SK-N-SH (cell line): ENCODE measurements around the gene FAM83E. TPM values are rescaled to one million over a fixed set of nuclear protein-coding genes. Genes with fewer than 3 reads are reported as not detected.

Experiments used
- CTCF ChIA-PET: fragments of 300-600, 350-600 bp; formaldehyde crosslinking; extraction: SDS; loops from one replicate; lab custom pipeline; 2021; lab: Yijun Ruan, JAX
- POLR2A ChIA-PET: fragments of 350-600 bp; sonication (Branson Sonifier 250); formaldehyde crosslinking; extraction: SDS; loops from one replicate; lab custom pipeline; 2020; ENCODE audit warnings: antibody characterized with exemption, inconsistent platforms; lab: Yijun Ruan, JAX
- DNase-seq: peaks from one replicate; pipeline ENCODE4 v3.0.0; 2012
- H2AFZ ChIP-seq: fragments of 200-600 bp; sonication (generic); 2 replicates; pipeline ENCODE4 v1.8.1; 2016; ENCODE audit warnings: antibody characterized with exemption, mild to moderate bottlenecking, low read depth
- H3F3A ChIP-seq: fragments of 200-600 bp; sonication (generic); replicated peaks from 2 replicates; pipeline ENCODE3; 2016; ENCODE audit warnings: antibody characterized with exemption, mild to moderate bottlenecking; ENCODE audit not compliant: insufficient read depth
- H3K27ac ChIP-seq, 2 experiments: fragments of 200-500 bp in 1 of 2; fragments of 200-600 bp in 1 of 2; sonication (Bioruptor generic) in 1 of 2; sonication (generic), shearing (Covaris generic) in 1 of 2; 2 replicates each; pipeline versions ENCODE4 v1.5.1 to v1.6.1; 2014 to 2016; ENCODE audit warnings: low read depth in 2 of 2, inconsistent platforms in 1 of 2, low read length in 1 of 2, mild to moderate bottlenecking in 1 of 2, mixed read lengths in 1 of 2
- H3K27me3 ChIP-seq: fragments of 200-600 bp; sonication (generic), shearing (Covaris generic); 2 replicates; pipeline ENCODE4 v1.6.1; 2016; ENCODE audit warnings: mixed run types; ENCODE audit not compliant: insufficient read depth
- H3K36me3 ChIP-seq, 2 experiments: fragments of 200-500 bp in 1 of 2; fragments of 200-600 bp in 1 of 2; sonication (Bioruptor generic) in 1 of 2; sonication (generic) in 1 of 2; replicated peaks in 1 of 2; 2 replicates each; pipeline versions ENCODE3 to v1.5.1; 2014 to 2016; ENCODE audit warnings: low read length in 1 of 2, mild to moderate bottlenecking in 1 of 2; ENCODE audit not compliant: insufficient read depth in 2 of 2, control insufficient read depth in 1 of 2
- H3K4me1 ChIP-seq, 2 experiments: fragments of 200-500 bp in 1 of 2; fragments of 200-600 bp in 1 of 2; sonication (Bioruptor generic) in 1 of 2; sonication (generic), shearing (Covaris generic) in 1 of 2; 2 replicates each; pipeline versions ENCODE4 v1.5.1 to v1.6.1; 2014 to 2016; ENCODE audit warnings: low read depth in 1 of 2, low read length in 1 of 2, mixed run types in 1 of 2; ENCODE audit not compliant: insufficient read depth in 2 of 2, control insufficient read depth in 1 of 2
- H3K4me2 ChIP-seq: fragments of 200-600 bp; sonication (generic), shearing (Covaris generic); 2 replicates; pipeline ENCODE4 v1.6.1; 2017; ENCODE audit warnings: mixed run types
- H3K4me3 ChIP-seq, 2 experiments: fragments of 200-500 bp in 1 of 2; fragments of 200-600 bp in 1 of 2; sonication (Bioruptor generic) in 1 of 2; sonication (generic), shearing (Covaris generic) in 1 of 2; 2 replicates each; pipeline versions ENCODE4 v1.5.1 to v1.8.1; 2014 to 2016; ENCODE audit warnings: low read depth in 2 of 2, inconsistent platforms in 1 of 2, low read length in 1 of 2, mild to moderate bottlenecking in 1 of 2, mixed read lengths in 1 of 2, moderate library complexity in 1 of 2
- H3K79me2 ChIP-seq: fragments of 200-600 bp; sonication (generic); 2 replicates; pipeline ENCODE4 v1.8.1; 2017; ENCODE audit warnings: mild to moderate bottlenecking; ENCODE audit not compliant: insufficient read depth
- H3K9ac ChIP-seq: fragments of 200-600 bp; sonication (generic); 2 replicates; pipeline ENCODE4 v1.6.1; 2017; ENCODE audit warnings: mixed run types
- H3K9me2 ChIP-seq: fragments of 200-600 bp; sonication (generic); 2 replicates; pipeline ENCODE4 v1.6.1; 2017; ENCODE audit warnings: mixed run types
- H3K9me3 ChIP-seq: fragments of 200-600 bp; sonication (generic); 2 replicates; pipeline ENCODE4 v1.6.1; 2017; ENCODE audit warnings: mixed run types, mild to moderate bottlenecking, moderate library complexity
- H4K20me1 ChIP-seq: fragments of 200-600 bp; sonication (generic); 2 replicates; pipeline ENCODE4 v1.6.1; 2017; ENCODE audit warnings: mild to moderate bottlenecking, mixed run types; ENCODE audit not compliant: insufficient read depth
- FOSL2 ChIP-seq: IDR thresholded peaks from 2 replicates; pipeline ENCODE4 v1.4.0; 2012; ENCODE audit warnings: low read depth, mild to moderate bottlenecking, moderate library complexity, borderline replicate concordance
- MEF2A ChIP-seq: IDR thresholded peaks from 2 replicates; pipeline ENCODE4 v1.4.0; 2012; ENCODE audit warnings: low read depth, borderline replicate concordance
- MXI1 ChIP-seq: IDR thresholded peaks from 2 replicates; pipeline ENCODE4 v1.6.1; 2012; ENCODE audit warnings: mild to moderate bottlenecking, low read depth, low read length, improper control_type of control experiment
- NRF1 ChIP-seq: IDR thresholded peaks from 2 replicates; pipeline ENCODE4 v1.6.1; 2012; ENCODE audit warnings: low read depth, mild to moderate bottlenecking, low read length
- POLR2AphosphoS5 ChIP-seq: IDR thresholded peaks from 2 replicates; pipeline ENCODE4 v1.6.1; 2012; ENCODE audit warnings: low read depth, low read length
- RAD21 ChIP-seq: IDR thresholded peaks from 2 replicates; pipeline ENCODE4 v1.6.1; 2012; ENCODE audit warnings: mild to moderate bottlenecking, low read length
- RCOR1 ChIP-seq: fragments of 150-350 bp; IDR thresholded peaks from 2 replicates; pipeline ENCODE4 v1.6.1; 2017; ENCODE audit warnings: antibody characterized with exemption, low read length
- SIN3A ChIP-seq: IDR thresholded peaks from 2 replicates; pipeline ENCODE4 v1.6.1; 2012; ENCODE audit warnings: low read depth, mild to moderate bottlenecking, low read length, moderate library complexity, borderline replicate concordance
- WGBS: methylation state at CpG from one replicate; pipeline ENCODE4 v1.1.6; 2017; ENCODE audit warnings: low lambda C conversion rate; 5-methylcytosine and 5-hydroxymethylcytosine counted together
- polyA plus RNA-seq, 3 experiments: library from polyadenylated mRNA; depleted of rRNA; stranded (reverse); fragments of >200 nt; gene quantifications; 2 replicates each; pipeline ENCODE4 v1.2.3, GENCODE V29; 2012
- TF ChIP-seq, protein P1 (sequence below): IDR thresholded peaks from 2 replicates; pipeline ENCODE4 v1.6.1; 2012; ENCODE audit warnings: mild to moderate bottlenecking, low read depth, low read length, moderate library complexity
- TF ChIP-seq, protein P2 (sequence below): IDR thresholded peaks from 2 replicates; pipeline ENCODE4 v1.4.0; 2012; ENCODE audit warnings: low read depth, borderline replicate concordance
- TF ChIP-seq, protein P3 (sequence below): IDR thresholded peaks from 2 replicates; pipeline ENCODE4; 2012
- TF ChIP-seq, protein P4 (sequence below): IDR thresholded peaks from 2 replicates; pipeline ENCODE4 v1.4.0; 2012; ENCODE audit warnings: low read depth, borderline replicate concordance

FAM83E gene
- polyA plus RNA-seq, 1 of the 3 experiments (the other 2 are of a cell fraction): 0.44 TPM

DNA sequence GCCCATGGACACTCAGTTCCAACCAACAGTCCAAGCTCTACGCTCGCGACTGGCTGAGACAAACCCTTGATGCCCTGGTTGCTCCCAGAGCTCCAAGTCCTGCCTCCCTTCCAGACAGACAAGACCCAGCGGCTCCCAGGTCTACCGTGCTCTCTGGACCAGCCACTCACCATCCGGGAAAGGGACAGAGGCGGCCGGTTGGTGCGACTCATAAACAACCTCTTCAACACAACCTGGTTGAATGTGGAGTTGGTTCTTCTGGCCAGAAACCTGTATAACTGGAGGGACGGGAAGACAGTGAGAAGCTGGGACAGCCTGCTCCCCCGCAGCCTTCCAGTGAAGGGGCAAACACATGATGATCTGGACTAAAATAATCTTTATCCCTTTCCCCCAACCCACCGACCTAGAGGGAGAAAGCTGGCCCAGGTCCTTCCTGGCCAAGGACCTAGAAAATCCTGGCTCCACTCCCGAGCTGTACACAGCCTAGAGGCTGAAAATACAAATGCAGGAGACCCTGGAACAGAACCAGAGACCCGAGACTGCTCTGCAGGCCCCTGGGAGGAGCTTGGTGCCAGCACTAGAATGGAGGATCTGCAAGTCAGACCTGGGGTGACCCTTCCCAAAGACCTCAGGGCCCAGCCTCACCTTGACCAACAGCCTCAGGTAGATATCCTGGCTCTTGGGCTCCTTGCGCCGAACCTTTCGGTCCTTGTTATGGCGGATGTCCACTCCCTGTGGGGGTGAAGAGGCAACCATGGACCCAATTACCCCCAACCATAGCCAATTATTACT, 2.5 kb upstream of the FAM83E start:
- POLR2A ChIA-PET: interaction anchor here (0.6 to 1.7 kb wide), 5 partner anchors 8 to 160 kb away, joined by 3 to 10 read pairs (median 4); no protein-coding TSS in a partner anchor

DNA sequence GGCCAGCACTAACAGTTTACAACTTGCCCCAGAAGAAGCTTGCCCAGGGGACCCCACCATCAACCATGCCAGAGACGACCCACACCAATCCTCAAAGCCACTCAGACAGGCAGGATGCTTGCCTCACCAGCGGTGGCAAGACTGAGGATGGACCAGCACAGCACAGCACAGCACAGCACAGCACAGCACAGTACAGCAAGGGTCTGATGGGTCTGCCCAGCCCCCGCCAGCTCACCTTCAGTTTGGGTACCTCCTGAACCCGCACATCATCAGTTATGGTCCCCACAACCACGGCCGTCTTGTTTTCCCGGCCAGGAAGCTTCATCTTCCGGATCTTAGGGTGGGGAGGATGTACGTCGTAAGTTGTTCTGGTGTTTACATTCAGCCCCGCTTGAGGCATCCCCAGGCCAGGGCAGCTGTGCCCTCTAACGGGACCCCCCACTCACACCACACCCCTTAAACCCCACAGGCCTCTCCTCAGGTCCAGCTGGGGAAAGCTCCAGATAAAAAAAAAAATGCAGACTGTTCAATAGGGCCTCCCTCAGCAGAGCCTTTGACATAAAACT, 1.7 kb upstream of the FAM83E start:
- CTCF ChIA-PET: interaction anchor here (1.1 to 3.7 kb wide), 3 partner anchors 8 to 110 kb away, joined by 3 to 26 read pairs (median 12); no protein-coding TSS in a partner anchor
- H3K9me3 ChIP-seq: no peaks in the 10 kb centered on the region
- H4K20me1 ChIP-seq: peaks cover 39% of the 10 kb centered on the region
- peaks cover 38% of the 10 kb centered on the region for H3K79me2 ChIP-seq
- H3K27me3 ChIP-seq: no peaks in the 10 kb centered on the region
- peak overlapping the region; percentile 99; the same call in 1 of the 2 replicates for H3K9ac ChIP-seq
- no peak overlapping the region for H2AFZ ChIP-seq
- H3K36me3 ChIP-seq: peaks cover 32 to 33% of the 10 kb centered on the region in 2 experiments
- H3K9me2 ChIP-seq: no peaks in the 10 kb centered on the region
- peak overlapping the region; percentile 93 to 99; a peak in 3 of 4 replicates for H3K4me3 ChIP-seq
- peak overlapping the region; percentile 91 for H3K4me2 ChIP-seq
- POLR2A ChIA-PET: interaction anchor here (0.6 to 1.7 kb wide), 4 partner anchors 8 to 21 kb away, joined by 3 to 10 read pairs (median 4); no protein-coding TSS in a partner anchor
- 68% methylated on average over 7 of the region's 12 CpGs for WGBS
- peak overlapping the region in 1 of 2 experiments; percentile 19; a peak in 1 of 4 replicates for H3K27ac ChIP-seq
- H3K4me1 ChIP-seq: peaks cover 11 to 38% of the 10 kb centered on the region in 2 experiments; a peak in 3 of 4 replicates
- peaks cover 55% of the 10 kb centered on the region for H3F3A ChIP-seq
- DNase-seq: no peak
- no peak for TF ChIP-seq SIN3A
- no peak for TF ChIP-seq NRF1
- no peak for TF ChIP-seq FOSL2
- TF ChIP-seq, protein P1, sequence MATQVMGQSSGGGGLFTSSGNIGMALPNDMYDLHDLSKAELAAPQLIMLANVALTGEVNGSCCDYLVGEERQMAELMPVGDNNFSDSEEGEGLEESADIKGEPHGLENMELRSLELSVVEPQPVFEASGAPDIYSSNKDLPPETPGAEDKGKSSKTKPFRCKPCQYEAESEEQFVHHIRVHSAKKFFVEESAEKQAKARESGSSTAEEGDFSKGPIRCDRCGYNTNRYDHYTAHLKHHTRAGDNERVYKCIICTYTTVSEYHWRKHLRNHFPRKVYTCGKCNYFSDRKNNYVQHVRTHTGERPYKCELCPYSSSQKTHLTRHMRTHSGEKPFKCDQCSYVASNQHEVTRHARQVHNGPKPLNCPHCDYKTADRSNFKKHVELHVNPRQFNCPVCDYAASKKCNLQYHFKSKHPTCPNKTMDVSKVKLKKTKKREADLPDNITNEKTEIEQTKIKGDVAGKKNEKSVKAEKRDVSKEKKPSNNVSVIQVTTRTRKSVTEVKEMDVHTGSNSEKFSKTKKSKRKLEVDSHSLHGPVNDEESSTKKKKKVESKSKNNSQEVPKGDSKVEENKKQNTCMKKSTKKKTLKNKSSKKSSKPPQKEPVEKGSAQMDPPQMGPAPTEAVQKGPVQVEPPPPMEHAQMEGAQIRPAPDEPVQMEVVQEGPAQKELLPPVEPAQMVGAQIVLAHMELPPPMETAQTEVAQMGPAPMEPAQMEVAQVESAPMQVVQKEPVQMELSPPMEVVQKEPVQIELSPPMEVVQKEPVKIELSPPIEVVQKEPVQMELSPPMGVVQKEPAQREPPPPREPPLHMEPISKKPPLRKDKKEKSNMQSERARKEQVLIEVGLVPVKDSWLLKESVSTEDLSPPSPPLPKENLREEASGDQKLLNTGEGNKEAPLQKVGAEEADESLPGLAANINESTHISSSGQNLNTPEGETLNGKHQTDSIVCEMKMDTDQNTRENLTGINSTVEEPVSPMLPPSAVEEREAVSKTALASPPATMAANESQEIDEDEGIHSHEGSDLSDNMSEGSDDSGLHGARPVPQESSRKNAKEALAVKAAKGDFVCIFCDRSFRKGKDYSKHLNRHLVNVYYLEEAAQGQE: no peak
- TF ChIP-seq, protein P2, sequence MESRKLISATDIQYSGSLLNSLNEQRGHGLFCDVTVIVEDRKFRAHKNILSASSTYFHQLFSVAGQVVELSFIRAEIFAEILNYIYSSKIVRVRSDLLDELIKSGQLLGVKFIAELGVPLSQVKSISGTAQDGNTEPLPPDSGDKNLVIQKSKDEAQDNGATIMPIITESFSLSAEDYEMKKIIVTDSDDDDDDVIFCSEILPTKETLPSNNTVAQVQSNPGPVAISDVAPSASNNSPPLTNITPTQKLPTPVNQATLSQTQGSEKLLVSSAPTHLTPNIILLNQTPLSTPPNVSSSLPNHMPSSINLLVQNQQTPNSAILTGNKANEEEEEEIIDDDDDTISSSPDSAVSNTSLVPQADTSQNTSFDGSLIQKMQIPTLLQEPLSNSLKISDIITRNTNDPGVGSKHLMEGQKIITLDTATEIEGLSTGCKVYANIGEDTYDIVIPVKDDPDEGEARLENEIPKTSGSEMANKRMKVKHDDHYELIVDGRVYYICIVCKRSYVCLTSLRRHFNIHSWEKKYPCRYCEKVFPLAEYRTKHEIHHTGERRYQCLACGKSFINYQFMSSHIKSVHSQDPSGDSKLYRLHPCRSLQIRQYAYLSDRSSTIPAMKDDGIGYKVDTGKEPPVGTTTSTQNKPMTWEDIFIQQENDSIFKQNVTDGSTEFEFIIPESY: no peak
- TF ChIP-seq, protein P3, sequence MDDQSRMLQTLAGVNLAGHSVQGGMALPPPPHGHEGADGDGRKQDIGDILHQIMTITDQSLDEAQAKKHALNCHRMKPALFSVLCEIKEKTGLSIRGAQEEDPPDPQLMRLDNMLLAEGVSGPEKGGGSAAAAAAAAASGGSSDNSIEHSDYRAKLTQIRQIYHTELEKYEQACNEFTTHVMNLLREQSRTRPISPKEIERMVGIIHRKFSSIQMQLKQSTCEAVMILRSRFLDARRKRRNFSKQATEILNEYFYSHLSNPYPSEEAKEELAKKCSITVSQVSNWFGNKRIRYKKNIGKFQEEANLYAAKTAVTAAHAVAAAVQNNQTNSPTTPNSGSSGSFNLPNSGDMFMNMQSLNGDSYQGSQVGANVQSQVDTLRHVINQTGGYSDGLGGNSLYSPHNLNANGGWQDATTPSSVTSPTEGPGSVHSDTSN: no peak
- TF ChIP-seq POLR2AphosphoS5: no peak
- TF ChIP-seq, protein P4, sequence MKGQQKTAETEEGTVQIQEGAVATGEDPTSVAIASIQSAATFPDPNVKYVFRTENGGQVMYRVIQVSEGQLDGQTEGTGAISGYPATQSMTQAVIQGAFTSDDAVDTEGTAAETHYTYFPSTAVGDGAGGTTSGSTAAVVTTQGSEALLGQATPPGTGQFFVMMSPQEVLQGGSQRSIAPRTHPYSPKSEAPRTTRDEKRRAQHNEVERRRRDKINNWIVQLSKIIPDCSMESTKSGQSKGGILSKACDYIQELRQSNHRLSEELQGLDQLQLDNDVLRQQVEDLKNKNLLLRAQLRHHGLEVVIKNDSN: no peak
- no peak for TF ChIP-seq MEF2A
- TF ChIP-seq RCOR1: no peak

More for the DNA sequence above, 2.5 kb upstream of the FAM83E start:
- Histone ChIP-seq H3K4me2 (peak overlapping the region; percentile 91), H3K9me2 (no peaks in the 10 kb centered on the region), H3K27ac (peak overlapping the region in 1 of 2 experiments; percentile 39; a peak in 2 of 4 replicates), H3K9ac (peak overlapping the region; percentile 99), H3K4me1 (peaks cover 11 to 40% of the 10 kb centered on the region in 2 experiments; a peak in 3 of 4 replicates), H3K27me3 (no peaks in the 10 kb centered on the region), H2AFZ (no peak overlapping the region), H3K9me3 (no peaks in the 10 kb centered on the region), H3K36me3 (peaks cover 32 to 33% of the 10 kb centered on the region in 2 experiments), H3K79me2 (peaks cover 38% of the 10 kb centered on the region), H4K20me1 (peaks cover 39% of the 10 kb centered on the region), H3K4me3 (peak overlapping the region; percentile 93 to 99), H3F3A (peaks cover 57% of the 10 kb centered on the region)
- no peak for DNase-seq
- CTCF ChIA-PET: interaction anchor here (1.0 to 3.7 kb wide), 5 partner anchors 9 to 122 kb away, joined by 3 to 26 read pairs (median 4); no protein-coding TSS in a partner anchor
- TF ChIP-seq, protein P4: no peak
- TF ChIP-seq SIN3A (no peak), RAD21 (no peak), MXI1 (no peak)
- 48% methylated on average over 15 of the region's 18 CpGs for WGBS
